H9 (cell line): ENCODE results near the gene SIRT7. TPM values are rescaled to one million over a fixed set of nuclear protein-coding genes. Genes with fewer than 3 reads are reported as not detected.
"Not testable (repeated sequence)": the region's sequence is repeated elsewhere in the genome, so short reads cannot be mapped to it uniquely, and the experiment has no call there.

Experiments
- DNase-seq: peaks from one replicate; pipeline ENCODE4 v3.0.0-alpha.2; 2017
- H2AFZ ChIP-seq: one replicate; pipeline ENCODE4 v1.6.1; 2013; ENCODE audit warnings: mild to moderate bottlenecking, low read length, control low read depth, moderate library complexity
- H2AK5ac ChIP-seq: 2 replicates; pipeline ENCODE4 v1.6.1; 2013; ENCODE audit warnings: low read length, control low read depth, mixed read lengths; ENCODE audit not compliant: insufficient read length
- H2BK120ac ChIP-seq: one replicate; pipeline ENCODE4 v1.6.1; 2013; ENCODE audit warnings: low read depth, mild to moderate bottlenecking, low read length, control low read depth, inconsistent platforms; ENCODE audit not compliant: poor library complexity, severe bottlenecking
- H2BK12ac ChIP-seq: 2 replicates; pipeline ENCODE4 v1.6.1; 2013; ENCODE audit warnings: low read length, control low read depth, mixed read lengths, low read depth; ENCODE audit not compliant: insufficient read length
- H2BK15ac ChIP-seq: 2 replicates; pipeline ENCODE4 v1.6.1; 2013; ENCODE audit warnings: low read depth, low read length, control low read depth
- H2BK20ac ChIP-seq: one replicate; pipeline ENCODE4 v1.6.1; 2013; ENCODE audit warnings: low read depth, mild to moderate bottlenecking, low read length, control low read depth, inconsistent platforms; ENCODE audit not compliant: poor library complexity, severe bottlenecking
- H2BK5ac ChIP-seq: 2 replicates; pipeline ENCODE4 v1.6.1; 2013; ENCODE audit warnings: low read length, control low read depth, mixed read lengths; ENCODE audit not compliant: insufficient read length
- H3K14ac ChIP-seq: 2 replicates; pipeline ENCODE4 v1.6.1; 2013; ENCODE audit warnings: low read length, control low read depth; ENCODE audit not compliant: insufficient read depth
- H3K18ac ChIP-seq: 2 replicates; pipeline ENCODE4 v1.6.1; 2013; ENCODE audit warnings: low read depth, mild to moderate bottlenecking, mixed read lengths, low read length, control low read depth; ENCODE audit not compliant: insufficient read length
- H3K23ac ChIP-seq: 2 replicates; pipeline ENCODE4 v1.6.1; 2013; ENCODE audit warnings: low read length, control low read depth, mixed read lengths, low read depth; ENCODE audit not compliant: insufficient read length
- H3K23me2 ChIP-seq: 2 replicates; pipeline ENCODE4 v1.6.1; 2013; ENCODE audit warnings: low read depth, mild to moderate bottlenecking, mixed read lengths, low read length, control low read depth; ENCODE audit not compliant: insufficient read length, poor library complexity, severe bottlenecking
- H3K27ac ChIP-seq: 2 replicates; pipeline ENCODE4 v1.5.1; 2013; ENCODE audit warnings: low read length, control low read depth, mixed read lengths, low read depth; ENCODE audit not compliant: insufficient read length
- H3K27me3 ChIP-seq: 2 replicates; pipeline ENCODE4 v1.6.1; 2013; ENCODE audit warnings: low read length, control low read depth, inconsistent platforms; ENCODE audit not compliant: insufficient read depth
- H3K4ac ChIP-seq: 2 replicates; pipeline ENCODE4 v1.6.1; 2013; ENCODE audit warnings: low read depth, mild to moderate bottlenecking, control low read depth, inconsistent platforms, low read length, moderate library complexity
- H3K4me1 ChIP-seq: 2 replicates; pipeline ENCODE4 v1.6.1; 2013; ENCODE audit warnings: low read length, control low read depth, inconsistent platforms; ENCODE audit not compliant: insufficient read depth
- H3K4me2 ChIP-seq: 2 replicates; pipeline ENCODE4 v1.6.1; 2013; ENCODE audit warnings: low read length, control low read depth, mixed read lengths; ENCODE audit not compliant: insufficient read length, insufficient read depth
- H3K56ac ChIP-seq: 2 replicates; pipeline ENCODE4 v1.6.1; 2013; ENCODE audit warnings: low read depth, mild to moderate bottlenecking, mixed read lengths, low read length, control low read depth; ENCODE audit not compliant: insufficient read length
- H3K79me1 ChIP-seq: 2 replicates; pipeline ENCODE4 v1.6.1; 2013; ENCODE audit warnings: low read depth, mild to moderate bottlenecking, moderate library complexity, low read length, control low read depth, inconsistent platforms; ENCODE audit not compliant: insufficient read depth, poor library complexity, severe bottlenecking
- H3K79me2 ChIP-seq: 2 replicates; pipeline ENCODE4 v1.6.1; 2013; ENCODE audit warnings: low read length, control low read depth, inconsistent platforms; ENCODE audit not compliant: insufficient read depth
- H3K9ac ChIP-seq: 2 replicates; pipeline ENCODE4 v1.6.1; 2013; ENCODE audit warnings: low read length, control low read depth, mixed read lengths; ENCODE audit not compliant: insufficient read length; ENCODE audit errors: extremely low read depth
- H3K9me3 ChIP-seq: one replicate; pipeline ENCODE4 v1.6.1; 2013; ENCODE audit warnings: low read depth, low read length, inconsistent platforms; ENCODE audit not compliant: control insufficient read depth
- H3T11ph ChIP-seq: one replicate; pipeline ENCODE4 v1.6.1; 2013; ENCODE audit warnings: mild to moderate bottlenecking, low read length, control low read depth, inconsistent platforms
- H4K20me1 ChIP-seq: one replicate; pipeline ENCODE4 v1.6.1; 2013; ENCODE audit not compliant: control insufficient read depth, insufficient read length, insufficient read depth
- H4K5ac ChIP-seq: 2 replicates; pipeline ENCODE4 v1.6.1; 2013; ENCODE audit warnings: low read depth, mild to moderate bottlenecking, mixed read lengths, low read length, control low read depth; ENCODE audit not compliant: insufficient read length
- H4K8ac ChIP-seq: replicated peaks from 2 replicates; pipeline ENCODE4 v1.6.1; 2013; ENCODE audit warnings: low read length, control low read depth, mixed read lengths, low read depth; ENCODE audit not compliant: insufficient read length
- H4K91ac ChIP-seq: 2 replicates; pipeline ENCODE4 v1.6.1; 2013; ENCODE audit warnings: low read depth, mild to moderate bottlenecking, moderate library complexity, mixed read lengths, low read length, control low read depth; ENCODE audit not compliant: insufficient read length
- H3K27ac Mint-ChIP-seq, 3 experiments: 2 replicates in 2 of 3; 3 replicates in 1 of 3; pipeline ENCODE4 v1.8.0; 2020 to 2021; ENCODE audit warnings: mixed read lengths in 3 of 3, mild to moderate bottlenecking in 1 of 3, moderate library complexity in 1 of 3
- H3K27me3 Mint-ChIP-seq: 2 replicates; pipeline ENCODE4 v1.8.0; 2021; ENCODE audit warnings: low read depth, mild to moderate bottlenecking, moderate library complexity, mixed read lengths
- H3K36me3 Mint-ChIP-seq, 3 experiments: 2 replicates in 2 of 3; 3 replicates in 1 of 3; pipeline ENCODE4 v1.8.0; 2020 to 2021; ENCODE audit warnings: low read depth in 3 of 3, mixed read lengths in 3 of 3; ENCODE audit not compliant: insufficient read depth in 1 of 3
- H3K4me1 Mint-ChIP-seq, 2 experiments: 2 replicates each; pipeline ENCODE4 v1.8.0; 2020; ENCODE audit warnings: mixed read lengths in 2 of 2
- H3K4me3 Mint-ChIP-seq, 2 experiments: 2 replicates in 1 of 2; 3 replicates in 1 of 2; pipeline ENCODE4 v1.8.0; 2020 to 2021; ENCODE audit warnings: mild to moderate bottlenecking in 2 of 2, mixed read lengths in 2 of 2, moderate library complexity in 1 of 2
- H3K9me3 Mint-ChIP-seq, 2 experiments: 2 replicates in 1 of 2; 3 replicates in 1 of 2; pipeline ENCODE4 v1.8.0; 2020; ENCODE audit warnings: mild to moderate bottlenecking in 2 of 2, mixed read lengths in 2 of 2, moderate library complexity in 1 of 2
- CTCF ChIP-seq: fragments of 200-600 bp; sonication (generic); conservative IDR thresholded peaks from 3 replicates; pipeline ENCODE4 v1.8.0; 2021; ENCODE audit warnings: antibody characterized with exemption, mild to moderate bottlenecking
- WGBS: extraction: QIAGEN DNeasy Blood & Tissue Kit; methylation state at CpG from one replicate; pipeline ENCODE4 v1.1.7; 2013; ENCODE audit warnings: missing lambda C conversion rate, low lambda C conversion rate, mixed read lengths; ENCODE audit not compliant: insufficient read length; ENCODE audit errors: extremely low coverage; 5-methylcytosine and 5-hydroxymethylcytosine counted together
- total RNA-seq: library from RNA; stranded (reverse); gene quantifications from 2 replicates; pipeline ENCODE4 v1.2.1, GENCODE V29; 2021

SIRT7 gene
- total RNA-seq, 1 experiment from 2014 or later: 29.7 TPM

GRCh38 chr17:81954131-81955057 lies 36.4 kb upstream of the SIRT7 start:
- Histone ChIP-seq H2BK20ac (no peak overlapping the region), H2AK5ac (no peak overlapping the region), H3K23me2 (no peaks in the 10 kb centered on the region), H3K14ac (no peak overlapping the region), H3K79me2 (no peaks in the 10 kb centered on the region), H3K27me3 (peaks cover 15% of the 10 kb centered on the region; the same call in 1 of the 2 replicates), H3K23ac (no peak overlapping the region), H3K4me1 (no peaks in the 10 kb centered on the region), H2BK5ac (no peak overlapping the region), H4K91ac (no peak overlapping the region), H2BK15ac (no peak overlapping the region), H3K4me2 (no peak overlapping the region), H4K20me1 (no peaks in the 10 kb centered on the region), H3K4ac (no peak overlapping the region), H3K18ac (no peak overlapping the region), H3K27ac (no peak overlapping the region), H4K8ac (no peak overlapping the region), H2BK120ac (no peak overlapping the region), H3K9me3 (no peaks in the 10 kb centered on the region), H3K56ac (no peak overlapping the region), H3T11ph (no peak overlapping the region), H4K5ac (no peak overlapping the region), H3K79me1 (no peaks in the 10 kb centered on the region), H3K9ac (no peak overlapping the region), H2AFZ (no peak overlapping the region), H2BK12ac (no peak overlapping the region)
- H3K4me1 Mint-ChIP-seq: peaks cover 0 to 8% of the 10 kb centered on the region in 2 experiments; a peak in 1 of 4 replicates
- DNase-seq: no peak
- no peak overlapping the region for H3K27ac Mint-ChIP-seq
- no CpG with 5 or more reads among the region's 19 CpGs for whole genome bisulfite sequencing
- H3K4me3 Mint-ChIP-seq: no peak overlapping the region; a peak in 2 of 5 replicates
- peaks cover 0 to 4% of the 10 kb centered on the region in 2 experiments; a peak in 1 of 5 replicates for H3K9me3 Mint-ChIP-seq
- no peaks in the 10 kb centered on the region; a peak in 1 of 7 replicates for H3K36me3 Mint-ChIP-seq
- H3K27me3 Mint-ChIP-seq: peaks cover 62% of the 10 kb centered on the region
- no peak for TF ChIP-seq CTCF

- H3K27me3 Mint-ChIP-seq: peaks cover 57% of the 10 kb centered on the region
- not testable (repeated sequence) for H3K36me3 Mint-ChIP-seq, DNase-seq, H2BK15ac ChIP-seq, H3K4me2 ChIP-seq, H3K9me3 Mint-ChIP-seq, H3K23me2 ChIP-seq, H2AK5ac ChIP-seq, H3K79me2 ChIP-seq, H2AFZ ChIP-seq, H3K27me3 ChIP-seq, H3K9ac ChIP-seq, H2BK12ac ChIP-seq, H4K8ac ChIP-seq, H3K14ac ChIP-seq, H3K56ac ChIP-seq, H2BK20ac ChIP-seq, H3K4ac ChIP-seq, H3K4me1 Mint-ChIP-seq, H3K79me1 ChIP-seq, H3K4me3 Mint-ChIP-seq, H3K27ac ChIP-seq, H4K91ac ChIP-seq, H3K4me1 ChIP-seq, H2BK120ac ChIP-seq, H2BK5ac ChIP-seq, H4K5ac ChIP-seq, H3K18ac ChIP-seq, H3K23ac ChIP-seq, H3T11ph ChIP-seq, H3K27ac Mint-ChIP-seq, H3K9me3 ChIP-seq, H4K20me1 ChIP-seq
- no CpG with 5 or more reads among the region's 5 CpGs for WGBS
These were observed 35.5 kb upstream of the SIRT7 start for GRCh38 chr17:81953443-81953842.
